ENCODE results near the gene TRPC3.
"Not testable (repeated sequence)": the region's sequence is repeated elsewhere in the genome, so short reads cannot be mapped to it uniquely, and the experiment has no call there.

The TRPC3 gene

DNA sequence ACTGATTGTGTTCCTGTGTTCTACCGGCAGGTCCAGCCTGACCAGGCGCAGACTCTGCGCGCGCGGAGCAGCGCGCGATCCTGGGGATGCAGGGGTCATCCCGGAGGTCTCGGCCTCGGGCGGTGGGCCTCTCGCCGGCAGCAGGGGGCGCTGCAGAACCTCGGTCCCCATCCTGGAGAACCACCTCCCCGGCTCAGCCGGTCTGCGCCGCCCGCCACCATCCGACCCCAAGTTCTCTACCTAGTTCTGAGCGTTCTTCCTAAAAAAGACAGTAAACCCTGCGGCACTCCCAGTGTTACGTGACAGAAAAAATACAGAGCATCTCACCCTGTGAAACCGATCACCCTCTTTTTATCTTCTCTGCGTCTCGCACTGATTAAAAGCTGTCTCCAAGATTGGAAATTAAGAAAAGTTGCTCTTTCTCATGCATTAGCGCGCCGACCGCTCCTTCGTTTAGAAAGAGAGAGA is 1.6 kb downstream of the TRPC3 start:
- DNase-seq (ENCODE audit: low spot score), result peak; percentile 45

DNA sequence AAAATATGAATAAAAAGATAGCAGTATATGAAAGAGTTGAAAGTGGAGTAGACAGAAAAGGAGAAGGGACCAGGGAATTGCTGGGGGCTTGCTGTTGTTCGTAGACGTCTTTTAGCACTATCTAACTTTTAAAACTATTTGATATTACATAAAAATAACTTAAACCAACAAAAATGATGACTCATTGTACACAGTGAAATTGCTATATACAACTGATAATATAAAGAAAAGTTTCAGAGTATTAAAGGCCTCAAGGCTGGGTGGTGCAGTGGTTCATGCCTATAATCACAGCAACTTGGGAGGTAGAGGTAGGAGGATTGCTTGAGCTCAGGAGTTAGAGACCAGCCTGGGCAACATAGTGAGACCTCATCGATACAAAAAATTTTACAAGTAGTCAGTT is 5.2 kb downstream of the TRPC3 start:
- DNase-seq (ENCODE audit: low spot score), result no peak

DNA sequence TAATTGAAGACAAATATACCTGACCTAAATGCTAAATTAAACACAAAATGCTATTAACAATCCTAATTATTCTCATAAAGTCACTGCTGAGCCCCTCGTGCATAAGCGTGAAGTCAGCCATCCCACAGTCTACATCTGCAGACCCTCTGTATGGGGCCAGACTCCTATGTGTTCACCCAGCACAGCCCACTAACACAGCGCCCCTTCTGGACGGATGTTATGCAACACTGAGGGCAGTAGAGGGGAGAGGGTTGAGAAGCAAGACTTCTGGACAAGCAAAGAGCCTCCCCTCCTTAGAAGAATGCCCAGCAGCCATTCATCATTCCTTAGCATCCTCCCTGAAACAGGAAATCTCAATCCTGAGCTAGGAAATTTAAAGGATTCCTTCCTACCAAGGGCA is 7.9 kb downstream of the TRPC3 start:
- no peak for DNase-seq (ENCODE audit: low spot score)

DNA sequence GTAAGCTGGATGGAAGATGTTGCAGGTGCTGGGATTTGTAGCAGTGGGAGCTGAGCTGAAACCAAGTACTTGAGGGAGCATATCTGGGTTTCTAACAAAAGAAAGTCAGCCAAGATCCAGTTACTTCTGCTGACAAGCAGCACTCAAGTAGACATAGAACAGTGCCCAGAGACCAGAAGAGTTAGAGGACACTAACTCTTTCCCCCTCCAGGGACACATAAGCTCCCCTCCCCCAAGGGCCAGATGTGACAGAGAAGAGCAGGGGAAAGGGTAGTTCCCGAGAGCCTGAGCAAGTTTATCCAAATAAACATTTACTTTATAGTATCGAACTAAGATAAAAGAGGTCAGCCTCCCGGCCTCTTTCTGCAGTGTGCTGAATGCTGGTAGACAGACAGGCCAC is 12.2 kb downstream of the TRPC3 start:
- no peak for DNase-seq (ENCODE audit: low spot score)

DNA sequence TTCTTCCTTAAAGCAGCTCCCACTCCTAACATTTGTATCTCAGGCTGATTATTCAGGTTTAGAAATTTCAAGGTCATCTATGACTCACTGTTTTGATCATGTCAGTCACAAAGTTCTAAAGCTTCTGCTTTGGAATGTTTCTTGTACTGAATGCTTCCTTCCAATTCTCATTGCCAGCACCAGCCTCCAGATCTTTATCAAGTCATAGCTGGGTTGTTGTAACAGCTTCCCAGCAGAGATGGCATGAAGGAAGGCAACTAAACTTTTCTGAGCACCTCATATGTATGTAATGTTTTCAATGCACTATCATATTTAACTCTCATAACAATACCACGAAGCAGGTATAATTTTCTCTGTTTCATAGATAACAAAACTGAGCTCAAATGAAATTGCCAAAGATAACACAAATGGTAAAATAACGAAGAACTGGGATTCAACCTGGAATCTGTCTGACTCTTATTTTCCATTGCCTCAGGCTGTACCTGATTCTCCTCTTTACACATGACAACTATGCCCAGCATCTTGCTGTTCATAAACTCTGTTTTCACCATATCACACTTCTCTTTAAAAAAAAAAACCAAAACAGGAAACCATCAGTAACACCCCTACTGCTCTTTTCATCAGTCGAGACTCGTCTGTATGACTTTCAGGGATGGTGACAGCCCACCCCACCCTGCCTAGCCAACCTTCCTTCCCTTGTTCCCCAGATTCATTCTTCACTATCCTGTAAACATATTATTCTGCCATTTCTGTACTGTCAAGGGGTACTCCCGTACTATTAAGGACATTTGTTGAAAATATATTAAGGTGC is 13.4 kb downstream of the TRPC3 start:
- DNase-seq (ENCODE audit: low spot score), result no peak

DNA sequence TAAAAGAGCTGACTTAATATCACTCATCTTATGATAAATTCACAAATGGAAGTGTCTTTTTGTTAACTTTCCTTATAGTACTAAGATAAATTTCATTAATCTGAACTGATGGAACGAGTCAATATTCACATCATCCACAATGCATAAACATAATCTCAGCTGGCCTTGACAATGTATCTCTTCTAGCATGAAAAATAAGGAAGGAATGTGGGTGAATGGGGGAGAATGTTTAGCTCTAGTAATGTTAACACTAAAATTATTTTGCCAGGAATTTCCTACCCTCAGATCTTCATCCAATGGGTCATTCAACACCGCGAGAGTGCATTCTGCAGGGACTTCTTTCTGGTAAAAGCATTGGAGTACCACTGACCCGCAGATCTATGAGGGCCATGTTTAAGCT is 15.8 kb downstream of the TRPC3 start:
- no peak for DNase-seq (ENCODE audit: low spot score)

DNA sequence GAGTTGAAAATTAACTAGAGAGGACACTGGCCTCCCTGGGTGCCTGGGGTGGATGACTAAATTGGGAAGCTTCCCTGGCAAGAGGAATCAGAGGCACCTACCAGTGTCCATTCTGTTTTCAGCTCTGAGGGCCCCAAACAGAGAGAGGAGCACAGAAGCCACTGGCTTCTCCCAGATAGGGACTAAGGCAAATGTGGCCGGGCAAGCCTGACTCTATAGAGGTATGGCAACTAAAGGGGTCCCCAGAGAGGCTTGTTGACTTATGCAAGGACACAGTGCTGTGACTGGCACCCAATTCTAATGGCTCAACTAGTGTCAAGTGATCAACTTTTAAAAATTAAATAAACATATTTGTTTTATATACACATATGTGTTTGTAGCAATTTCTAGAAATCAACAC is 17.2 kb downstream of the TRPC3 start:
- no peak for DNase-seq (ENCODE audit: low spot score)

DNA sequence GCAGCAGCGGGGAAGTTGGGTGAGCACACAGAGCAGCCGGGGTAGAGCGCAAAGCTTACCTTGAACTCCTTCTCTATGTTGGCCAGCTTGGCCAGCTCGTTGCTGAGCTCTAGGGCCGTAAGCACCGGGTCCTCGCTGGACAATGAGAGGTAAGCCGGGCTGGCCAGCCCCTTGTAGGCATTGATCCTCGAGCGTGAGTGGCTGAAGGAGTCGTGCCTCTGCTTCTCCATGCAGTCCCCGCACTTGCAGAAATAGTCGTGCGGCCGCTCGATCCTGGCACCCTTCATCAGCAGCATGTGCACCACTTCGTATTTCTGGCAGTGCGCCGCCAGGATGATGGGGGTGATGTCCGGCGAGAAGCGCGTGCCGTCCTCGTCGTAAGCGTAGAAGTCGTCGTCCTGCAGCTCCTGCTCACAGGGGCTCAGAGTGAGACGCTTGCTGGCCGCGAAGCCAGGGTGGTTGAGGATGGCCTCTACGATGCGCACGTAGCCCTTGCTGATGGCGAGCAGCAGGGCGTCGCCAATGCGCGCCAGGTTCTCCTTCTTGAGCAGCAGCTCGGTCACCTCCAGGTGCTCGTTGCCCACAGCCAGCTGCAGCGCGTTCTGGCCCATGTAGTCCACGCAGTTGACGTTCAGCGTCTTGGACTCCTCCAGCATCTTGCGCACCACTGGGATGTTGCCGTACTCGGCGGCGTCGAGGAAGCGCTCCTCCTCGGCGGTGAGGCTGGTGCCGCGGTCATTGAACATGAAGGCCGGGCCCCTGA is 19.5 kb downstream of the TRPC3 start:
- no peak for DNase-seq (ENCODE audit: low spot score)

DNA sequence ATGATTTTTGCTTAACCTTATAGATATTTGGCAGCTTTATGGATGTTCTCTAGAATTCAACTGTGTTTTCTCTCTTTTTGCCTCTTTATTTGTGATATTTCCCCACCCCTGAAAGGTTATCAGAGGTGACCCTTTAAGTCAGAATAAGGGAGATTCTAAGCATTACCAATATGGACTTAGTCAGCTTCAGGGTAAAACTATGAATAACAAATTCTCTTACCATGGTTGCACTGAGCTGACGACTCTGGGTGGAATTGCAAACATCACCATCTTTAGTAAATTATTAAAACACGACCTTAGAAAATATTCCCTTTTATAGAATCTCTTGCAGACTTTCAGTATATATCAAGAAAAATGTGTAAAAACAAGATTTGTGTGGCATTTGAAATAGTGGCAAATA is 21.6 kb downstream of the TRPC3 start:
- DNase-seq (ENCODE audit: low spot score), result no peak

DNA sequence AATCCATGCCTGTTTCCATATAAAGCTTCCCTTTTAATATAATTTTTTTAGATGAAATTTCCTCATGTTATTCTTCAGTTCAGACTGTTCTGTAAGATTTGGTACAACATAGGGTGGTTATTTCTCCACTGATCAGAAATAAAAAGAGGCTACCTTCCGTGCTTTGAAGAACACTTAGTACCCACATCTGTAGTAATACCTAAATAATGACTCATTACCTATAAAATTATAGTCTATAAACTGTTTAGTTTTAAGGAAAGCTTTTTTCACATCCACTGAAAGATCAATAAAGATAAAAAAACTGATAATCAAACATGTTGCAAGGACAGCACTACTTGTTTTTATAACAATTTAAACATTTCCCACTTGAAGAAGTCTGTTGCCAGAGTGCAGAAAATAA is 23.9 kb downstream of the TRPC3 start:
- no peak for DNase-seq (ENCODE audit: low spot score)

DNA sequence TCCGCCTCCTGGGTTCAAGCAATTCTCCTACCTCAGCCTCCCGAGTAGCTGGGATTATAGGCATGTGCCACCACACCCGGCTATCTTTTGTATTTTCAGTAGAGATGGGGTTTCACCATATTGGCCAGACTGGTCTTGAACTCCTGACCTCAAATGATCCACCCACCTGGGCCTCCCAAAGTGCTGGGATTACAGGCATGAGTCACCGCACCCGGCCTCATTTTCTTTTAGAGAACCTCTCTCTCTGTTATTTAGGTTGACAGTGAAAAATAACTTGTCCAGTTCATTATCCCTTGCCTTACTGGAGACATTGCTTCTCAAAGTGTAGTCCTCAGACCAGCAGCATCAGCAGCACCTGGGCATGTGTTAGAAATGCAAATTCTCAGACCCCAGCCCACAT is 25.4 kb downstream of the TRPC3 start:
- DNase-seq (ENCODE audit: low spot score), result not testable (repeated sequence)

DNA sequence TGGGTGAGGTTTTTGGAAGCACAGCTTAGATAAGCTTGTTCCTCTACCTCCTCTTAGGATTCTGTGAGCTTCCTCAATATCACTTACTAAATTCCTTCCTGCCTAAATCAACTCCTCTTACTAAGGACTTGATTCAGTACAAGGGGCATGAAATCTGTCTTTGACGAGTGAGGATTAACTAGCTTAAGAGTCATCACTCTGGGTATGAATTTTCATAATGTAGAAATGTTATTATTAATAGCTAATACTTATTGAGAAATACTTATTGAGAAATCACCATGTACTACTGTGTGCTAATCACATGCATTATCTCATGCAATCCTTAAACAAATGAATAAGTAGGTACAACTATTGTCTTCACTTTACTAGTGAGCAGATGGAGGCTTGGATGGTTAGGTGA is 28.6 kb downstream of the TRPC3 start:
- no peak for DNase-seq (ENCODE audit: low spot score)

DNA sequence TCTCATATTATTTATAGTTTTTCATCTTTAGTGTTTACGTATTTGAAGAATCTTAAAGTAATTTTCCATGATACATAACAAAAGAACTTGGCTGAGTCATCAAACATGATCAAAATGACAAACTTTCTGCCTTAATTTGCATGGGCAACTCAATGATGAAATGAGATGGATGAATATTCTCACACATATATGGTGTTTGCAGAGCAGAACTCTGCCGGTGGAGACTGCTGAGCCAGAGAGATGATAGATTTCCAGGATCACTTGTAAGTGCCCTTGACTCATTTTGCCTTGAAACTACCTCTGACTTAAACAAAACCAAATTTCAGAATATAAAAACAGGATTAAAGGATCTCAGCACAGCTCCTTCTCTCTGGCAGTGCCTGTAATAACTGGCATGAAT is 38.2 kb downstream of the TRPC3 start:
- no peak for DNase-seq (ENCODE audit: low spot score)

DNA sequence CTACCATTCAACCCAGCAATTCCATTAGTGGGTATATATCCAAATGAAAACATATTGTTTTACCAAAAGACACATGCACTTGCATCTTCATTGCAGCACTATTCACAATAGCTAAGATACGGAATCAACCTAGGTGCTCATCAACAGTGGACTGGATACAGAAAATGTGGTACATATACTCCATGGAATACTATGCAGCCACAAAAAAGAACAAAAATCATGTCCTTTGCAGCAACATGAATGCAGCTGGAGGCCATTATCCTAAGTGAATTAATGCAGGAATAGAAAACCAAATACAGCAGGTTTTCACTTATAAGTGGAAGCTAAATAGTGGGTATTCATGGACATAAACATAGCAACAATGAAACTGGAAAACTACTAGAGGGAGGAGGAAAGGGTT is 43.5 kb downstream of the TRPC3 start:
- DNase-seq (ENCODE audit: low spot score), result no peak

DNA sequence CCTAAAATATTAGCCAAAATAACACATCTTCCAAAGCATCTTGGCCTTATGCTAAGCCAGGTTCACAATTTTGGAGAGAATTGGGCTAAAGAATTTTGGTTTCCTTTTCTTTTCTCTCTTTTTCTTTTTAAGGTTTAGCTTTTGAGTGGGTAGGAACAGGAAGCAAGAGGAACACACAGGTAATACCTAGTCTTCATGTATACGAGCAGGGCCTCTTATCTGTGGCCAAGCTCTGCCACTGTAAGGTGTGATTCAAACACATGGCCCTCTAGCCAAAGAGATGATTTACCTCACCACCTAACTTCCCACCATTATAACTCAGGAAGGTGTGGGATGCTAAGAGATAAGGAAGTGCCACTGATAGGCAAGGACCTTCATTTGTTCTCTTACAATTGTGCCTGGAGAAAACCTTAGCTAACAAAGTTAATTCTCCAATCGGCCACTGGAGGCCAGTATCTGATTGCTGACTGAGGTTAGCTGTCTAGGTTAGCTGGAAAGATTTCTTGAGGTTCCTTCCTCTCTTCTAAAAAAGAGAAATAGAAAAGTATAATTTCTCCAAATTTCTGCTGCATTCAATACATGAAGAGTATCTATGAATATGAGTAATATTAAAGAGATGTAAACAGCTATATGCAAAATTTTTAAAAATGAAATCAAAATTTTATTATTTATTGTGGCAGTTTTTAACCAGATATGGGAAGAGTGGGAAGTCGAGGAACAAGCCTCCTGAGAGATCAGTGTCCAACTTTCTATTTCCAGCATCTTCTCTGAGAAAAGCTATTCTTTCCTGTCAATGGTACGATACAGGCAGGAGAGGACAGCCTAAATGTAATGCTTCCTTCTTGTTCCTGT is 51.5 kb downstream of the TRPC3 start:
- peak; percentile 38 for DNase-seq (ENCODE audit: low spot score)

DNA sequence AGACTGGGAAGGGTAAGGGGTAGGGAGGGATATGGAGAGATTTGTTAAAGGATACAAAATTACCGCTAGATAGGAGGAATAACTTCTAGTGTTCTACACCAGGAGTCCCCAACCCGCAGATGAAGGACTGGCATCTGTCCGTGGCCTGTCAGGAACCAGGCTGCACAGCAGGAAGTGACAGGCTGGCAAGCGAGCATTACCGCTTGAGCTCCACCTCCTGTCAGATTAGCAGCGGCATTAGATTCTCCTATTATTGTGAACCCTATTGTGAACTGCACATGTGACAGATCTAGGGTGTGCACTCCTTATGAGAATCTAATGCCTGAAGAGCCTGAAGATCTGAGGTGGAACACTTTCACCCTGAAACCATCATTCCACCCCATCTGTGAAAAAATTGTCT is 53.7 kb downstream of the TRPC3 start:
- DNase-seq (ENCODE audit: low spot score), result peak; percentile 2

DNA sequence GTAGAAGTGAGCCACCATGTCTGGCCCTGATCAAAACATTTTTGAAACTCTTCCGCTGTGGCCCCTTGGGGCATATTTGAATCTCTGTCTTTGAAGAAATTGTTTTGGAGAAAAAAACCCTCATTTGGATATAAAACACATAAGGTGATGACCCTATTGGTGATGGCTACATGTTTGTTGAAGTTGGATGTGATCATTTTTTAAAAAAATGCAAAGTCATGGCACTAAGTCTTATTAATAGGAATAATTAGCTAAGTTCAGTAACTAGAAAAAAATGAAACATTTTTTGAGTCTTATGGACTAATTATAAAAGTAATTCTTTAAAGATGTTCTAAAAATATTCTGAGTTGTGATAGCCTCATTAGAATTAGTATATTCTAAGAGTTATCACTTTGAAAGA is 63.7 kb downstream of the TRPC3 start:
- DNase-seq (ENCODE audit: low spot score), result no peak

DNA sequence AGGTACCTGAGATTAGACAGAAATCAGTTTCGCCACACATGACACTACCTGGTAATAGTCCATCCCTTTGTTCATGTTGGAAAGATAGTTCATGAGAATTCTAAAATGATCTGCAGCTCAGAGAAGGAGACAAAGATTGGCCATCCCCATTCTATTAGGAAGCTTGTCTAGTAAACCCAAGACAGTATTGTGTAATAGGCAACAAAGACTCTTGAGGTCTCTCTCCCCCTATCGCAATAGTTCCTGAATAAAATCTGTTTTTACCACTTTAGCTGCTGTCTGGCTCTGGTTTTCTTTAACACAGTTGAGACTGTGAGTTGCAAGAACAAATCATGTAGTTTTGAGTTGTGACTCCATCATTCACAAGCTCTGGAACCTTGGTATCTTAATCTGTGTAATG is 66.7 kb downstream of the TRPC3 start:
- DNase-seq (ENCODE audit: low spot score), result no peak

DNA sequence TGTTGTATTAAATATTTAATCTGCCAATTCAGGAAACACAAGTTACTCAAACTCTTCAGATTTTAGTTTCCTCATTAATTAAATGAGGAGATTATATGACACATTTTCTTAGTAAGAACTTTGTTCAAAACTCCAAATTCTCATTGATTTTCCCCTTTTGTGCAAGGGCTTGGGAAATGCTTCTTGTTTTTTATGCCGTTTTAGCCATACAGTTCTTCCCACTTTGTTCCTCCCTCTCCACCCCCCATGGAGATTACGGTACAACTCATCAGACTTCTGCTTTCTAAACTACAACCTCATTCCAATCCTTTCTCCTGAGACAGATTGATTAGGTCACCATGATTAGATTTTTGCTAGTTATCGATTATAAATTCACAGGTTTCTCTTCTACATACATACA is 70.7 kb downstream of the TRPC3 start:
- DNase-seq (ENCODE audit: low spot score), result no peak

DNA sequence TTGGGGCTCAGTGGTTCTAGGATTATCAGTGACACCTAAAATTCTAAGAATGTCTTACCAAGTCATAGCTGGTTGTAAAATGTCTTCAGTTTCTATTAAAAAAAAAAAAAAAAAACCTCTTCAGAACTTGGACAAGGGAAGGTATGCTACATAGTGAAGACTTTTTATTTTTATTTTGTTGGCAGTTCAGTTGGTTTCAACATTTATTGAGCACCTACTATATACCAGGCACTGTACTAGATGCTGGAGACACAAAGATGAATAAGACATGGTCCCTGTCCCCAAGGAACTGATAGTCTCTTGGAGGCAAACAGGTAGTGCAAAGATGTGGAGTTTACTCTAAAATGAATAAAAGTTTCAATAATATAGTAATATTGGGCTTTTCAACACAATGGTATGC is 72.7 kb downstream of the TRPC3 start:
- no peak for DNase-seq (ENCODE audit: low spot score)

DNA sequence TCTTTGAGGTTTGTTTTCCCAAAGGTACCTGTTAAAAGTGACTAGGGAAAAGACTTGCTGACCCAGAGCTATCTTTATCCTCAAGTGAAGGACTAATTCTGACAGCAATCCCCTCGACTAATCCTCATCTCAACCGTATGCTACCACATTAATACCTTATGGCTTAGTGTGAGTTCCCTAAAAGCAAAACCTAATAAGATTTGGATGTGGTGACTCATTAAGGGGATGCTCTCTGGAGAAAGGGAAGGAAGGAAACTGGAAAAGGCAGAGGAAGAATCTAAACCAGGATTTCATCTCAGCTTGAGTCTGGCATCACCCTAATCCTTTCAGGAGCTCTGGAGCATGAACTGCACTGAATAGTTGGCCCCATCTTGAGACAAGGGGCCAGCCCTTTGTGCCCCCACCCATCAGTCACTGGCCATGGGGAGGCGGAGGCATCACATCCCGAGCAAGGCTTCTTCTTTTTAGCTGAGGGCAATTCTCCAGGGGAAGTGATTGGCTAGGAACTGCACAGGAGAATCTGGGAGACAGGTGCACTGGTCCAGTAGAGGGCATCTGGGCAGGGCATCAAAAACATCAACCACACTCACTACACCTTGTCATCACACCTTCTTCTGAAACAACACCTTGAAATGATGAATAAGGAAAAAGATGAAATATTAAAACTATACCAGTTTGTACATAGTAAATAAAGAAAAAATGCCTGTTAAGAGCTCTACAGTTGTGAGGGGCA is 74.7 kb downstream of the TRPC3 start:
- DNase-seq (ENCODE audit: low spot score), result no peak

DNA sequence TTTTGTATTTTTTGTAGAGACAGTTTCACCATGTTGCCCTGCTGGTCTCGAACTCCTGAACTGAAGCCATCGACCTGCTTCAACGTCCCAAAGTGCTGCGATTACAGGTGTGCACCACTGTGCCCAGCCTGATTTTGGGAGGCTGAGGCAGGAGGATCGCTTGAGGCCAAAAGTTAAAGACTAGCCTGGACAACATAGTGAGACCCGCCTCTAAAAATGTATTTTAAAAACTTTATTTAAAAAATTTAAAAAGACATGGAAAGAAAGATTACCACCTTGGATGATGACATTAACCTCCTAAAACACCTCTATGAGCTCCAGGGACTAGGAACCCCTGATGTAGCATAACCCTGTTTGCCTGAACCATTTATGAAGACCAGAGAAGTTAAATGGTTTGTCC is 75.8 kb downstream of the TRPC3 start:
- no peak for DNase-seq (ENCODE audit: low spot score)
